ENCODE measurements around the gene JAKMIP3.

JAKMIP3 gene

GRCh38 chr10:132102071-132102716, 36.4 kb downstream of the JAKMIP3 start:
- H3K9me3 Mint-ChIP-seq = no peaks in the 10 kb centered on the region
- no peak for DNase-seq
- H3K27ac Mint-ChIP-seq = no peak overlapping the region
- no peak overlapping the region for H3K4me3 Mint-ChIP-seq
- TF ChIP-seq CTCF (IDR thresholded peaks at IDR 0.05) = no peak
- H3K27me3 Mint-ChIP-seq (ENCODE audit: low read depth, poor library complexity) = peaks cover 18% of the 10 kb centered on the region
- H3K4me1 Mint-ChIP-seq = peaks cover 21% of the 10 kb centered on the region
- no peaks in the 10 kb centered on the region for H3K36me3 Mint-ChIP-seq (ENCODE audit: low read depth)

DNA sequence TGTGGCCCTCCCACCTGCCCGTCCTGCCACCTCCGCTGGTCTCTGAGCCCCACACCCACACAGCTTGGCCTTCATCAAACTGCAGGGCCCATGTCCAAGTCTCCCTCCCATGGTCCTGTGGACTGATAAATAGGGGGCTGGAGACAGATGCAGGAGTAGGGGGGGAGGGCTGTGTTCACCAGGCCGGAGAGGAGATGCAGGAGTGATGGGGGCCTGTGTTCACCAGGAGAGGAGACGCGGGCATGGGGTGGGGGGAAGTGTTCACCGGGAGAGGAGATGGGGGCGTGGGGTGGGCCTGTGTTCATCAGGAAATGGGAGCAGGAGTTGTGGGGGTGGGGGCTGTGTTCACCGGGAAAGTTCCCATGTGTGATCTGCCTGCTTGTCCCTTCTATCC, 37.0 kb downstream of the JAKMIP3 start:
- no peak for TF ChIP-seq CTCF (IDR thresholded peaks at IDR 0.05)
- no peaks in the 10 kb centered on the region for H3K9me3 Mint-ChIP-seq
- H3K36me3 Mint-ChIP-seq (ENCODE audit: low read depth) = no peaks in the 10 kb centered on the region
- H3K27me3 Mint-ChIP-seq (ENCODE audit: low read depth, poor library complexity) = peaks cover 18% of the 10 kb centered on the region
- H3K4me3 Mint-ChIP-seq = no peak overlapping the region
- H3K27ac Mint-ChIP-seq = no peak overlapping the region
- no peak for DNase-seq
- H3K4me1 Mint-ChIP-seq = peaks cover 27% of the 10 kb centered on the region

DNA sequence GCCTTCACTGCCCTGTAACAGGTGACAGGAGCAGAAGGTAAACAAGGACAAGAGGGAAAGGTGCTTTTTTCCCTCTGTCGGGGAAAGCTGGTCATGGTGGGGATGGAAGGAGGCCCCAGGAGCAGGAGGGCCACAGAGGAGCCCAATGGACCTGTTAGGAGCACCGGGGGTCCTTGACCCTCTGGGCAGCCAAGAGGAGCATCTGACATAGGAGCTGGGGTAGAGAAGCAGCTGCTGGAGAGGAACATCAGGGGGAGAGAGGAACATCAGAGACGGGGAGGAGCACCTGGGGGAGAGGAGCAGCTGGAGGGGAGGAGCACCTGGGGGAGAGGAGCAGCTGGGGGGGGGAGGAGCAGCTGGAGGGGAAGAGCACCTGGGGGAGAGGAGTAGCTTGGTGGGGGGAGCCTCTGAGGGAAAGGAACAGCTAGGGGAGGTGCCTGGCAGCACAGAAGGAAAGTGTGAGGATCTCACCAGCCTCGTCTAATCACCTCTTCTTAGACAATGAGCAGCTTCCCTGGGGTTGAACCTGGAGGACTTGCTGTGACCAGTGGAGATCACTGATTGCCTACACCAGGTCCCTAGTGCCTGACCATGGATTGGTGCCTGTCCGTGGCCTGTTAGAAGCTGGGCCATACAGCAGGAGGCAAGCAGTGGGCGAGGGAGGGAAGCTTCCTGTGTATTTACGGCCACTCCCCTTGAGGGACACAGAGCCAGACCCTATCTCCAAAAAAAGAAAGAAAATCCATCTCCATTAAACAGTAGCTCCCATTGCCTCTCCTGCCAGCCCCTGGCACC, 37.6 kb downstream of the JAKMIP3 start:
- H3K36me3 Mint-ChIP-seq (ENCODE audit: low read depth) = no peaks in the 10 kb centered on the region
- DNase-seq = no peak
- H3K4me3 Mint-ChIP-seq = no peak overlapping the region
- H3K27me3 Mint-ChIP-seq (ENCODE audit: low read depth, poor library complexity) = peaks cover 22% of the 10 kb centered on the region
- no peak overlapping the region for H3K27ac Mint-ChIP-seq
- no peak for TF ChIP-seq CTCF (IDR thresholded peaks at IDR 0.05)
- peaks cover 25% of the 10 kb centered on the region for H3K4me1 Mint-ChIP-seq
- H3K9me3 Mint-ChIP-seq = no peaks in the 10 kb centered on the region

GRCh38 chr10:132104062-132104461, 38.3 kb downstream of the JAKMIP3 start:
- DNase-seq = no peak
- H3K36me3 Mint-ChIP-seq (ENCODE audit: low read depth) = no peaks in the 10 kb centered on the region
- H3K9me3 Mint-ChIP-seq = no peaks in the 10 kb centered on the region
- no peak for TF ChIP-seq CTCF (IDR thresholded peaks at IDR 0.05)
- H3K27ac Mint-ChIP-seq = no peak overlapping the region
- H3K4me3 Mint-ChIP-seq = no peak overlapping the region
- peaks cover 18% of the 10 kb centered on the region for H3K4me1 Mint-ChIP-seq
- peaks cover 22% of the 10 kb centered on the region for H3K27me3 Mint-ChIP-seq (ENCODE audit: low read depth, poor library complexity)

GRCh38 chr10:132104471-132105301, 38.9 kb downstream of the JAKMIP3 start:
- H3K27ac Mint-ChIP-seq = no peak overlapping the region
- no peaks in the 10 kb centered on the region for H3K9me3 Mint-ChIP-seq
- no peaks in the 10 kb centered on the region for H3K36me3 Mint-ChIP-seq (ENCODE audit: low read depth)

More at GRCh38 chr10:132104471-132105301, 38.9 kb downstream of the JAKMIP3 start:
- DNase-seq = no peak
- Mint-ChIP-seq H3K27me3 (ENCODE audit: low read depth, poor library complexity) (peaks cover 22% of the 10 kb centered on the region), H3K4me1 (peaks cover 12% of the 10 kb centered on the region), H3K4me3 (no peak overlapping the region)
- no peak for TF ChIP-seq CTCF (IDR thresholded peaks at IDR 0.05)
